PFSK-1 (cell line): Measurements from ENCODE around the gene TMEM233.

ENCODE experiments used
- FOXP2 ChIP-seq: optimal IDR thresholded peaks from 2 replicates; pipeline ENCODE3; 2011; ENCODE audit warnings: borderline replicate concordance, control low read depth, inconsistent platforms; ENCODE audit not compliant: insufficient read depth; ENCODE audit errors: extremely low read length, extremely low read depth
- POLR2AphosphoS5 ChIP-seq: IDR thresholded peaks from 2 replicates; pipeline ENCODE4 v1.6.1; 2012; ENCODE audit warnings: low read depth, mild to moderate bottlenecking, control low read depth, low read length, moderate library complexity
- REST ChIP-seq, 2 experiments: IDR thresholded peaks; 2 replicates each; pipeline versions ENCODE4 v1.6.1 to v1.8.0; 2011 to 2012; ENCODE audit warnings: low read depth in 2 of 2, low read length in 2 of 2, control low read depth in 1 of 2, inconsistent platforms in 1 of 2, mild to moderate bottlenecking in 1 of 2, moderate library complexity in 1 of 2; ENCODE audit not compliant: insufficient read depth in 1 of 2
- SIN3A ChIP-seq: IDR thresholded peaks from 2 replicates; pipeline ENCODE4 v1.6.1; 2012; ENCODE audit warnings: mild to moderate bottlenecking, low read length, moderate library complexity, borderline replicate concordance; ENCODE audit not compliant: insufficient read depth
- TAF1 ChIP-seq: IDR thresholded peaks from 2 replicates; pipeline ENCODE4 v1.6.1; 2012; ENCODE audit warnings: low read length, control low read depth, borderline replicate concordance; ENCODE audit not compliant: insufficient read depth

GRCh38 chr12:119659289-119659897, 65.8 kb downstream of the TMEM233 start:
- TF ChIP-seq POLR2AphosphoS5 (no peak), REST (IDR thresholded peaks at IDR 0.05; ENCODE audit: insufficient read depth in 1 of 2, low read depth in 2 of 2, low read length in 2 of 2) (no peak), SIN3A (no peak), TAF1 (no peak), FOXP2 (no peak)
